ENCODE results near the gene ZBP1.

DNA sequence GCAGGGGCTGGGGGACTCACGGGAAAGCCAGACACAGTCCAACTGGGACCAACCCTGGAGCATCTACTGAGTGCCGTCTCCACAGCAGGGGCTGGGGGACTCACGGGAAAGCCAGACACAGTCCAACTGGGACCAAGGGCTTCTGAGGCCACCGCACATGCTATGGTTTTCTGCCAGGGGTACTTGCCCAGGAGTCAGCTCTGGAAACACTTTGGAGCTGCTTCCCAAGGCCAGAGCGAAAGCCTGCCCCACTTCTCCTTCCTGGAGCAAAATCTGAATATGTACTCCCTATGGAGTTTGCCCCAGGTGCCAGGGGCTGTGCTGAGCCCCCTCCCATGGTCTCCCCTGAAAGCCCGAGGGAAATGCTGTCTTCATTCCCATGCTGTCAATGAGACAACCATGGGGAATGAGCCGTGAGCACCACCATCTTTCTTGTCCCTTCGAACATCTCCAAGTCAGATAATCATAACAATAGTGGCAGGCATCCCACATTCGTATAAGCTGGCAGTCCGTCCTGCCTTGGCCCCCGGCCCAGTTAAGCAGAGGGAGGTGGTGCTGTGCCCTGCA lies 40.8 kb downstream of the ZBP1 start:
- TF ChIP-seq FOXM1 (IDR thresholded peaks at IDR 0.05; ENCODE audit: borderline replicate concordance), result no peak
- no peak for TF ChIP-seq LEF1 (IDR thresholded peaks at IDR 0.05; ENCODE audit: borderline replicate concordance)
- no peak for TF ChIP-seq SUZ12 (IDR thresholded peaks at IDR 0.05)

All from HEK293T (cell line).